Nephron progenitor cell (in vitro differentiated cells): Measurements from ENCODE around the gene ZNF385C.

Source experiments
- DNase-seq: peaks from one replicate; pipeline ENCODE4 v3.0.0; 2021
- H3K27ac Mint-ChIP-seq: 2 replicates; pipeline ENCODE4 v1.8.0; 2021; ENCODE audit warnings: mild to moderate bottlenecking, moderate library complexity, mixed read lengths
- H3K27me3 Mint-ChIP-seq: 2 replicates; pipeline ENCODE4 v1.8.0; 2021; ENCODE audit warnings: mild to moderate bottlenecking, low read depth, mixed read lengths; ENCODE audit not compliant: poor library complexity
- H3K36me3 Mint-ChIP-seq: 2 replicates; pipeline ENCODE4 v1.8.0; 2021; ENCODE audit warnings: low read depth, mixed read lengths
- H3K4me1 Mint-ChIP-seq: 2 replicates; pipeline ENCODE4 v1.8.0; 2021; ENCODE audit warnings: mixed read lengths
- H3K4me3 Mint-ChIP-seq: 2 replicates; pipeline ENCODE4 v1.8.0; 2021; ENCODE audit warnings: mild to moderate bottlenecking, moderate library complexity, mixed read lengths
- H3K9me3 Mint-ChIP-seq: 2 replicates; pipeline ENCODE4 v1.8.0; 2021; ENCODE audit warnings: mild to moderate bottlenecking, moderate library complexity, mixed read lengths
- TF ChIP-seq, protein P1 (sequence below): fragments of 200-600 bp; sonication (generic); IDR thresholded peaks from 2 replicates; pipeline ENCODE4 v1.5.0; 2021; ENCODE audit warnings: antibody characterized with exemption

ZNF385C gene

DNA sequence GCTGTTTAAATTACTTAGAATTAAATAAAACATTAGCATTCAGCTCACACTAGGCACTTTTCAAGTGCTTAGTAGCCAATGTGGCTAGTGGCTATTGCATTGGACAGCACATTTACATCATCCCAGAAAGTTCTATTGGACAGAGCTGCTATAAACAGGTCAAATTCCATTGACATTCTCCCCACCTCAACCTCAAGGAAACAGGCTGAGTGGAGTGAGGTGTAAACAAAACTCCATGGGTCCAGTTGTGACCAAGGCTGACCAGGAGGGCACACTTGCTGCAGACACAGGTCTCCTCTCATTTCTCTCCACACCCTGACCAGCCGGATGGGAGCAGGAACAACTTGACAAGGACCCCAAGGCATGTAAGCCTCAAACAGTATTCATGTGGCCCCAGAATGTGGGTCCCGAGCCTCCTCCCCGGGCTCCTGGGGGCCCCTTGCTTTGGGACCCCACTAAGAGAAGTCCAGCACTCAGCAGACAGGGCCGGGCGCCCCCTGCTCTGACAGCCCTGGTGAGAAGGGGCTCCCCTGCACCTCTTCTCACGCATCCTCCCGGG lies 48.4 kb downstream of the ZNF385C start:
- H3K27me3 Mint-ChIP-seq: peaks cover 20% of the 10 kb centered on the region
- H3K36me3 Mint-ChIP-seq: no peaks in the 10 kb centered on the region
- H3K4me3 Mint-ChIP-seq: peak overlapping the region; percentile 90
- peaks cover 71% of the 10 kb centered on the region for H3K4me1 Mint-ChIP-seq
- no peak for DNase-seq
- no peak overlapping the region for H3K27ac Mint-ChIP-seq
- H3K9me3 Mint-ChIP-seq: no peaks in the 10 kb centered on the region
- TF ChIP-seq, protein P1, sequence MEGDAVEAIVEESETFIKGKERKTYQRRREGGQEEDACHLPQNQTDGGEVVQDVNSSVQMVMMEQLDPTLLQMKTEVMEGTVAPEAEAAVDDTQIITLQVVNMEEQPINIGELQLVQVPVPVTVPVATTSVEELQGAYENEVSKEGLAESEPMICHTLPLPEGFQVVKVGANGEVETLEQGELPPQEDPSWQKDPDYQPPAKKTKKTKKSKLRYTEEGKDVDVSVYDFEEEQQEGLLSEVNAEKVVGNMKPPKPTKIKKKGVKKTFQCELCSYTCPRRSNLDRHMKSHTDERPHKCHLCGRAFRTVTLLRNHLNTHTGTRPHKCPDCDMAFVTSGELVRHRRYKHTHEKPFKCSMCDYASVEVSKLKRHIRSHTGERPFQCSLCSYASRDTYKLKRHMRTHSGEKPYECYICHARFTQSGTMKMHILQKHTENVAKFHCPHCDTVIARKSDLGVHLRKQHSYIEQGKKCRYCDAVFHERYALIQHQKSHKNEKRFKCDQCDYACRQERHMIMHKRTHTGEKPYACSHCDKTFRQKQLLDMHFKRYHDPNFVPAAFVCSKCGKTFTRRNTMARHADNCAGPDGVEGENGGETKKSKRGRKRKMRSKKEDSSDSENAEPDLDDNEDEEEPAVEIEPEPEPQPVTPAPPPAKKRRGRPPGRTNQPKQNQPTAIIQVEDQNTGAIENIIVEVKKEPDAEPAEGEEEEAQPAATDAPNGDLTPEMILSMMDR: no peak

DNA sequence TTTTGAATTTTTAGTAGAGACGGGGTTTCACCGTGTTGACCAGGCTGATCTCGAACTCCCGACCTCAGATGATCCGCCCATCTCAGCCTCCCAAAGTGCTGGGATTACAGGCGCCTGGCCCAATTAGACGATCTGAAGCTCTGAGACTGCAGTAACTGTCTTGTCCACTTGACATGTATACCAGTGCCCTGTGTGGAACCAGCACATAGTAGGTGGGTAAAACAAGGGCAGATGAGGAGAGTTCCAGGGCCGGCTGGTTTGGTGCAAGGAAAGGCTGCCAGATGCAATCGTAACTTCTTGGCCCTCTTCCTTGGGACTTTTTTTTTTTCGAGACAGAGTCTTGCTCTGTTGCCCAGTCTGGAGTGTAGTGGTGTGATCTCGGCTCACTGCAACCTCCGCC lies 50.9 kb downstream of the ZNF385C start:
- Mint-ChIP-seq H3K4me3 (no peak overlapping the region), H3K4me1 (peaks cover 51% of the 10 kb centered on the region), H3K27me3 (peaks cover 14% of the 10 kb centered on the region), H3K36me3 (no peaks in the 10 kb centered on the region), H3K9me3 (no peaks in the 10 kb centered on the region), H3K27ac (no peak overlapping the region)
- TF ChIP-seq, protein P1: no peak
- no peak for DNase-seq

DNA sequence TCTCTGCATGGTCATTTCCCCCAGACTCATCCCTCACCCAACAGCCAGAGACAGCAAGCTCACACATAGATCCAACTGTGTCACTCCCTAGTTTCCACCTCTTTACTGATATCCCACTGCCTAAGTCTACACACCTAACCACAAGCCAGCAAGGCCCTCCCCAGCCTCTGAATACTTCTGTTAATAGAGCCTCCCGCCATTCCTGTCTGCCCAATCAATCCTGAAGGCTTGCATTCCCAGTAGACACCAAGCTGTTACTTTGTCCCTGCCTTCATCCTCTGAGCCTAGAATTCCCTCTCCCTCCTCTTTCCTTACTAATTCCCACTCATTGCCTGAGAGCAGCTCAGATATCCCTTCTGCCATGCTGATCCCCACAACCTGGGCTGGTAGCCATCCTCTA lies 52.6 kb downstream of the ZNF385C start:
- no peak overlapping the region for H3K27ac Mint-ChIP-seq

DNA sequence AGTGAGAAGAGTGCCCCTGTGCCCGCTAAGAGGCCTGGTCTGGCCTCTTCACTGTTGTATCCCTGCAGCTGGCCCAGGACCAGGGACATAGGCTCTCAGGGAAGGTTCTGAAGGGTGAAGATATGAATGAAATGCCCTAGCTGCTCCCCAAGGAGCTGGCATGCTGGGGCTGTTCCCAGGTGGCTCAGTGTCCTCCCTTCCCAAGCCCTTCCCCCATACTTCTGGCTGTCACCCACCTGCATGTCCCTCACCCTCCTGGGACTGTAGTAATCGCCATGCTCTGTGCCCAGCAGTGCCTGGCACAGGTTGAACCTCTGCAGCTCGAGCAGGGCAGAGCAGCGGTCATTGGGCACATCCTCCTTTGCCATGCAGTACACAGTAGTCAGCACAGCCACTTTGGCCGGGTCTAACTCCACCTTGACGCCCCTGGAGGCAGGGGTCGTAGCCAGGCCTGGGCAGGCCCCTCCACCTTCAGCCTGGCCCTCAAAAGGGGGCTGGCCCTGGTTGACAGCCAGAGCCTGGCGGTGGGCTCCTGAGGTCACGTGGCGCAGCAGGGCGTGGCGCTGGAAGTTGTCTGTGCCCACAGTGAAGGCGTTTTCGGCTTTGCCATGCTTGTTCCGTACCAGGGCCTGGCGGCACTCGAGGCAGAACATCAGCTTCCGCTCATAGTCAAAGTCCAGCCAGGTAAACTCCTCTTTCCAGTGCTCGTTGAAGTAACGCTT lies 55.5 kb downstream of the ZNF385C start:
- no peaks in the 10 kb centered on the region for H3K9me3 Mint-ChIP-seq
- TF ChIP-seq, protein P1: no peak
- peaks cover 16% of the 10 kb centered on the region for H3K4me1 Mint-ChIP-seq
- no peaks in the 10 kb centered on the region for H3K36me3 Mint-ChIP-seq
- no peak overlapping the region for H3K4me3 Mint-ChIP-seq
- DNase-seq: no peak
- no peak overlapping the region for H3K27ac Mint-ChIP-seq
- peaks cover 3% of the 10 kb centered on the region for H3K27me3 Mint-ChIP-seq

More for the DNA sequence above, 52.6 kb downstream of the ZNF385C start:
- Mint-ChIP-seq H3K4me1 (peaks cover 35% of the 10 kb centered on the region), H3K9me3 (no peaks in the 10 kb centered on the region), H3K27me3 (peaks cover 5% of the 10 kb centered on the region), H3K4me3 (no peak overlapping the region), H3K36me3 (no peaks in the 10 kb centered on the region)
- DNase-seq: no peak
- TF ChIP-seq, protein P1: no peak

DNA sequence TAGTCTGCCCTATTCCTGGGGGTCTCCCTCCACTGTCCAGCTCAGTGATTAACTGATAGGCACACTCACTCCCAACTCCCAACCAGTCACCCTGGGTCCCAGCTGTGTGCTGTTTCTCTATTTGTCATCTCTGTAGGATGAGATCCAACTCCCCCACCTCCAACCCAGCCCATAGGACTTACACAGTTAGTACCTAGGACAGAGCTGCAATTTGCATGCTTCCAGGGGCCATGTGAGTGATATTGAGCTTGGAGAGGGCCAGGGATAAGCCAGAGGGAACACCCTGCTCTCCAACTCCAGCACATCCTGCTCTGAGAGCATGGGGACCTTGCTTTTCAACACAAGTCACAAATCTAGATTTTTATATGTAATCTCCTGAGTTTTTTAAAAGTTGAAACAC lies 56.7 kb downstream of the ZNF385C start:
- Mint-ChIP-seq H3K4me1 (peaks cover 26% of the 10 kb centered on the region), H3K36me3 (no peaks in the 10 kb centered on the region), H3K27ac (peak overlapping the region; percentile 73), H3K9me3 (no peaks in the 10 kb centered on the region), H3K27me3 (peaks cover 3% of the 10 kb centered on the region), H3K4me3 (no peak overlapping the region)
- TF ChIP-seq, protein P1: no peak
- no peak for DNase-seq

DNA sequence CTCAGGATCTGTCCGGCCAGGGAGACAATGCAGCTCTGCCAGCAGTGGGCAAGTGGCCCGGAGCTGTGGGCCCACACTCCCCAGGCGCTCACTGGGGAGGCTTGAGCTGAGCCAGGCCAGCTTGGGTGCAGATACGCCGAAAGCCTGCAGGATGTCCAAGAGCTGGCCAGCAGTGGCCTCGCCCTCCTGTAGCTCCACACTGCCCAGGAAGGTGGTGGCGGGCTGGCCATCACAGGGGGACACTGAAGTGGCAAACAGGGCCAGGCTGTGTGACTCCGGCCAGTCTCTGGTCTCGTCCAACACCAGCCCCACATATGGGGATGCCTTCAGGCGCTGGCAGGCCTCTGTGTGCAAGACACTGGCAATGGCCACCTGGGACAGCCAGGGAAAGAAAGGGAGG lies 57.5 kb downstream of the ZNF385C start:
- Mint-ChIP-seq H3K4me3 (no peak overlapping the region), H3K27me3 (peaks cover 3% of the 10 kb centered on the region), H3K36me3 (no peaks in the 10 kb centered on the region), H3K27ac (no peak overlapping the region), H3K4me1 (peaks cover 23% of the 10 kb centered on the region), H3K9me3 (no peaks in the 10 kb centered on the region)
- no peak for DNase-seq
- TF ChIP-seq, protein P1: no peak
